Right lobe of liver (tissue), 4 donors: ENCODE results near the gene ANKRD65.
"Not testable (repeated sequence)": the region's sequence is repeated elsewhere in the genome, so short reads cannot be mapped to it uniquely, and the experiment has no call there.

Source experiments
- CTCF ChIP-seq, 4 donors: fragments of 200-600 bp in 3 of 4; fragments of 450-650 bp in 1 of 4; IDR thresholded peaks; one replicate each; pipeline versions ENCODE4 v1.5.1 to v1.8.0; 2016 to 2022; ENCODE audit warnings: antibody characterized with exemption in 4 of 4, mild to moderate bottlenecking in 2 of 4
- POLR2A ChIP-seq: fragments of 450-650 bp; IDR thresholded peaks from one replicate; pipeline ENCODE4 v1.6.1; 2017; ENCODE audit warnings: antibody characterized with exemption, mild to moderate bottlenecking
- donor health status: DM: no; HTN: no; CAD: no.
- donor health status: DM: no; HTN: no; CAD: no.
- donor health status: DM: no; HTN: yes; CAD: no.

GRCh38 chr1:1459156-1459555 is 38.1 kb upstream of the ANKRD65 start:
- not testable (repeated sequence) for TF ChIP-seq CTCF (IDR thresholded peaks at IDR 0.05); POLR2A
